Measurements from ENCODE around the gene NCR2. TPM values are rescaled to one million over a fixed set of nuclear protein-coding genes. Genes with fewer than 3 reads are reported as not detected.

Gene NCR2
- total RNA-seq, 2 donors from 2014 or later: not detected

GRCh38 chr6:41336824-41337223, 1.4 kb downstream of the NCR2 start:
- H3K4me1 Mint-ChIP-seq: no peaks in the 10 kb centered on the region
- no peak overlapping the region for H3K27ac Mint-ChIP-seq
- WGBS, 2 experiments (ENCODE audit: insufficient coverage in 1 of 2, insufficient read length in 1 of 2): 100% methylated on average over 1 of the region's 1 CpG

GRCh38 chr6:41337709-41338108, 2.3 kb downstream of the NCR2 start:
- Histone ChIP-seq H3K27ac (ENCODE audit: low read depth, low read length) (no peak overlapping the region), H3K9me3 (ENCODE audit: control insufficient read depth, low read length) (no peaks in the 10 kb centered on the region), H3K9ac (ENCODE audit: extremely low read depth, low read length, poor library complexity, severe bottlenecking) (no peak overlapping the region), H3K27me3 (ENCODE audit: control insufficient read depth, insufficient read depth, low read length, poor library complexity, severe bottlenecking) (peaks cover 5% of the 10 kb centered on the region), H3K4me1 (ENCODE audit: control insufficient read depth, insufficient read depth, low read length) (no peaks in the 10 kb centered on the region), H3K4me3 (ENCODE audit: low read length) (no peak overlapping the region), H3K36me3 (ENCODE audit: control insufficient read depth, insufficient read depth, low read length) (no peaks in the 10 kb centered on the region)
- 69 to 97% methylated on average over 3 to 4 of the region's 4 CpGs for WGBS, 2 experiments (ENCODE audit: insufficient coverage in 1 of 2, insufficient read length in 1 of 2)
- H3K4me3 Mint-ChIP-seq: no peak overlapping the region
- H3K27ac Mint-ChIP-seq: no peak overlapping the region
- peaks cover 8% of the 10 kb centered on the region for H3K27me3 Mint-ChIP-seq (ENCODE audit: insufficient read depth)
- no peaks in the 10 kb centered on the region for H3K36me3 Mint-ChIP-seq (ENCODE audit: low read depth)
- H3K9me3 Mint-ChIP-seq: no peaks in the 10 kb centered on the region
- no peaks in the 10 kb centered on the region for H3K4me1 Mint-ChIP-seq
- TF ChIP-seq CTCF (conservative IDR thresholded peaks at IDR 0.05): no peak
- no peak for DNase-seq

More at GRCh38 chr6:41336824-41337223, 1.4 kb downstream of the NCR2 start:
- Histone ChIP-seq H3K9me3 (ENCODE audit: control insufficient read depth, low read length) (no peaks in the 10 kb centered on the region), H3K9ac (ENCODE audit: extremely low read depth, low read length, poor library complexity, severe bottlenecking) (no peak overlapping the region), H3K36me3 (ENCODE audit: control insufficient read depth, insufficient read depth, low read length) (no peaks in the 10 kb centered on the region), H3K4me1 (ENCODE audit: control insufficient read depth, insufficient read depth, low read length) (no peaks in the 10 kb centered on the region), H3K27ac (ENCODE audit: low read depth, low read length) (no peak overlapping the region), H3K27me3 (ENCODE audit: control insufficient read depth, insufficient read depth, low read length, poor library complexity, severe bottlenecking) (peaks cover 5% of the 10 kb centered on the region), H3K4me3 (ENCODE audit: low read length) (no peak overlapping the region)
- no peak for DNase-seq
- Mint-ChIP-seq H3K9me3 (no peaks in the 10 kb centered on the region), H3K36me3 (ENCODE audit: low read depth) (no peaks in the 10 kb centered on the region), H3K4me3 (no peak overlapping the region), H3K27me3 (ENCODE audit: insufficient read depth) (peaks cover 4% of the 10 kb centered on the region)
- TF ChIP-seq CTCF (conservative IDR thresholded peaks at IDR 0.05): no peak

- H3K27ac Mint-ChIP-seq: no peak overlapping the region
- peaks cover 12% of the 10 kb centered on the region for H3K27me3 Mint-ChIP-seq (ENCODE audit: insufficient read depth)
- H3K4me3 Mint-ChIP-seq: no peak overlapping the region
- H3K27me3 ChIP-seq (ENCODE audit: control insufficient read depth, insufficient read depth, low read length, poor library complexity, severe bottlenecking): peaks cover 5% of the 10 kb centered on the region
- H3K9me3 ChIP-seq (ENCODE audit: control insufficient read depth, low read length): no peaks in the 10 kb centered on the region
- no peak for DNase-seq
- no peak overlapping the region for H3K4me3 ChIP-seq (ENCODE audit: low read length)
- no peaks in the 10 kb centered on the region for H3K9me3 Mint-ChIP-seq
- no peak overlapping the region for H3K27ac ChIP-seq (ENCODE audit: low read depth, low read length)
- H3K4me1 Mint-ChIP-seq: no peaks in the 10 kb centered on the region
- no peaks in the 10 kb centered on the region for H3K36me3 Mint-ChIP-seq (ENCODE audit: low read depth)
- TF ChIP-seq CTCF (conservative IDR thresholded peaks at IDR 0.05): no peak
- no peaks in the 10 kb centered on the region for H3K4me1 ChIP-seq (ENCODE audit: control insufficient read depth, insufficient read depth, low read length)
- H3K9ac ChIP-seq (ENCODE audit: extremely low read depth, low read length, poor library complexity, severe bottlenecking): no peak overlapping the region
- 90% methylated on average over 4 of the region's 4 CpGs for WGBS, 2 experiments (ENCODE audit: insufficient coverage in 1 of 2, insufficient read length in 1 of 2)
- H3K36me3 ChIP-seq (ENCODE audit: control insufficient read depth, insufficient read depth, low read length): no peaks in the 10 kb centered on the region
Measured at GRCh38 chr6:41338659-41339058, 3.3 kb downstream of the NCR2 start.
